Measurements from ENCODE around the gene PSMD14.

PSMD14 gene

DNA sequence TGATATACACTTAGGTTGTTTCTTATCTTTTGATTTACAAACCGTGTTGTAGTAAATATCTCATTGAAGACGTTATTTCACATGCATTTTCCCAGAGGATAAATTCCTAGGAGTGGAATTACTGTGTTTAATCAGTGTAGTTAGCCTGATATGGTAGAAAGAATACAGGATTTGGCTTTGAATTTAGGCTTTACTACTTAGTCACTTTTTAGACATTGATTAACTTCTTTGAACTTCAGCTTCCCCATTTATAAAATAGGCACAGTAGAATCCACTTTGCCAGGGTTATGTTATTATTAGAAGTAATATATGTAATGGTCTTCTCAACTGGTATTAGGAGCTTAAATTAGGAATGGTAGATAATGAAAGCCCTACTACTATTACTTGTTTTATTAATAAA lies 27.4 kb downstream of the PSMD14 start:
- no peak for TF ChIP-seq ZNF48 (tag by site-specific recombination; IDR thresholded peaks at IDR 0.05)
- TF ChIP-seq KLF8 (tag by site-specific recombination; IDR thresholded peaks at IDR 0.05): no peak
- TF ChIP-seq, protein P1, sequence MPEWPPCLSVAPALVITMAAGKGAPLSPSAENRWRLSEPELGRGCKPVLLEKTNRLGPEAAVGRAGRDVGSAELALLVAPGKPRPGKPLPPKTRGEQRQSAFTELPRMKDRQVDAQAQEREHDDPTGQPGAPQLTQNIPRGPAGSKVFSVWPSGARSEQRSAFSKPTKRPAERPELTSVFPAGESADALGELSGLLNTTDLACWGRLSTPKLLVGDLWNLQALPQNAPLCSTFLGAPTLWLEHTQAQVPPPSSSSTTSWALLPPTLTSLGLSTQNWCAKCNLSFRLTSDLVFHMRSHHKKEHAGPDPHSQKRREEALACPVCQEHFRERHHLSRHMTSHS (tag by site-specific recombination; IDR thresholded peaks at IDR 0.05): no peak
- no peak for TF ChIP-seq ZNF514 (tag by site-specific recombination; IDR thresholded peaks at IDR 0.05)
- TF ChIP-seq FEZF1 (tag by site-specific recombination; IDR thresholded peaks at IDR 0.05): no peak
- no peak for TF ChIP-seq ZSCAN23 (tag by site-specific recombination; IDR thresholded peaks at IDR 0.05)
- TF ChIP-seq ZBTB8A (tag by site-specific recombination; IDR thresholded peaks at IDR 0.05): no peak
- no peak for TF ChIP-seq ZFP69B (tag by site-specific recombination; IDR thresholded peaks at IDR 0.05)
- no peak for TF ChIP-seq ZNF585B (tag by site-specific recombination; IDR thresholded peaks at IDR 0.05)
- TF ChIP-seq ZNF239 (tag by site-specific recombination; IDR thresholded peaks at IDR 0.05): no peak
- no peak for TF ChIP-seq PRDM1 (tag by site-specific recombination; IDR thresholded peaks at IDR 0.05)
- TF ChIP-seq, protein P2, sequence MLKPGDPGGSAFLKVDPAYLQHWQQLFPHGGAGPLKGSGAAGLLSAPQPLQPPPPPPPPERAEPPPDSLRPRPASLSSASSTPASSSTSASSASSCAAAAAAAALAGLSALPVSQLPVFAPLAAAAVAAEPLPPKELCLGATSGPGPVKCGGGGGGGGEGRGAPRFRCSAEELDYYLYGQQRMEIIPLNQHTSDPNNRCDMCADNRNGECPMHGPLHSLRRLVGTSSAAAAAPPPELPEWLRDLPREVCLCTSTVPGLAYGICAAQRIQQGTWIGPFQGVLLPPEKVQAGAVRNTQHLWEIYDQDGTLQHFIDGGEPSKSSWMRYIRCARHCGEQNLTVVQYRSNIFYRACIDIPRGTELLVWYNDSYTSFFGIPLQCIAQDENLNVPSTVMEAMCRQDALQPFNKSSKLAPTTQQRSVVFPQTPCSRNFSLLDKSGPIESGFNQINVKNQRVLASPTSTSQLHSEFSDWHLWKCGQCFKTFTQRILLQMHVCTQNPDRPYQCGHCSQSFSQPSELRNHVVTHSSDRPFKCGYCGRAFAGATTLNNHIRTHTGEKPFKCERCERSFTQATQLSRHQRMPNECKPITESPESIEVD (tag by site-specific recombination; IDR thresholded peaks at IDR 0.05): no peak
- TF ChIP-seq, protein P3, sequence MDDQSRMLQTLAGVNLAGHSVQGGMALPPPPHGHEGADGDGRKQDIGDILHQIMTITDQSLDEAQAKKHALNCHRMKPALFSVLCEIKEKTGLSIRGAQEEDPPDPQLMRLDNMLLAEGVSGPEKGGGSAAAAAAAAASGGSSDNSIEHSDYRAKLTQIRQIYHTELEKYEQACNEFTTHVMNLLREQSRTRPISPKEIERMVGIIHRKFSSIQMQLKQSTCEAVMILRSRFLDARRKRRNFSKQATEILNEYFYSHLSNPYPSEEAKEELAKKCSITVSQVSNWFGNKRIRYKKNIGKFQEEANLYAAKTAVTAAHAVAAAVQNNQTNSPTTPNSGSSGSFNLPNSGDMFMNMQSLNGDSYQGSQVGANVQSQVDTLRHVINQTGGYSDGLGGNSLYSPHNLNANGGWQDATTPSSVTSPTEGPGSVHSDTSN (CRISPR knock-in tag; IDR thresholded peaks at IDR 0.05): no peak
- TF ChIP-seq, protein P4, sequence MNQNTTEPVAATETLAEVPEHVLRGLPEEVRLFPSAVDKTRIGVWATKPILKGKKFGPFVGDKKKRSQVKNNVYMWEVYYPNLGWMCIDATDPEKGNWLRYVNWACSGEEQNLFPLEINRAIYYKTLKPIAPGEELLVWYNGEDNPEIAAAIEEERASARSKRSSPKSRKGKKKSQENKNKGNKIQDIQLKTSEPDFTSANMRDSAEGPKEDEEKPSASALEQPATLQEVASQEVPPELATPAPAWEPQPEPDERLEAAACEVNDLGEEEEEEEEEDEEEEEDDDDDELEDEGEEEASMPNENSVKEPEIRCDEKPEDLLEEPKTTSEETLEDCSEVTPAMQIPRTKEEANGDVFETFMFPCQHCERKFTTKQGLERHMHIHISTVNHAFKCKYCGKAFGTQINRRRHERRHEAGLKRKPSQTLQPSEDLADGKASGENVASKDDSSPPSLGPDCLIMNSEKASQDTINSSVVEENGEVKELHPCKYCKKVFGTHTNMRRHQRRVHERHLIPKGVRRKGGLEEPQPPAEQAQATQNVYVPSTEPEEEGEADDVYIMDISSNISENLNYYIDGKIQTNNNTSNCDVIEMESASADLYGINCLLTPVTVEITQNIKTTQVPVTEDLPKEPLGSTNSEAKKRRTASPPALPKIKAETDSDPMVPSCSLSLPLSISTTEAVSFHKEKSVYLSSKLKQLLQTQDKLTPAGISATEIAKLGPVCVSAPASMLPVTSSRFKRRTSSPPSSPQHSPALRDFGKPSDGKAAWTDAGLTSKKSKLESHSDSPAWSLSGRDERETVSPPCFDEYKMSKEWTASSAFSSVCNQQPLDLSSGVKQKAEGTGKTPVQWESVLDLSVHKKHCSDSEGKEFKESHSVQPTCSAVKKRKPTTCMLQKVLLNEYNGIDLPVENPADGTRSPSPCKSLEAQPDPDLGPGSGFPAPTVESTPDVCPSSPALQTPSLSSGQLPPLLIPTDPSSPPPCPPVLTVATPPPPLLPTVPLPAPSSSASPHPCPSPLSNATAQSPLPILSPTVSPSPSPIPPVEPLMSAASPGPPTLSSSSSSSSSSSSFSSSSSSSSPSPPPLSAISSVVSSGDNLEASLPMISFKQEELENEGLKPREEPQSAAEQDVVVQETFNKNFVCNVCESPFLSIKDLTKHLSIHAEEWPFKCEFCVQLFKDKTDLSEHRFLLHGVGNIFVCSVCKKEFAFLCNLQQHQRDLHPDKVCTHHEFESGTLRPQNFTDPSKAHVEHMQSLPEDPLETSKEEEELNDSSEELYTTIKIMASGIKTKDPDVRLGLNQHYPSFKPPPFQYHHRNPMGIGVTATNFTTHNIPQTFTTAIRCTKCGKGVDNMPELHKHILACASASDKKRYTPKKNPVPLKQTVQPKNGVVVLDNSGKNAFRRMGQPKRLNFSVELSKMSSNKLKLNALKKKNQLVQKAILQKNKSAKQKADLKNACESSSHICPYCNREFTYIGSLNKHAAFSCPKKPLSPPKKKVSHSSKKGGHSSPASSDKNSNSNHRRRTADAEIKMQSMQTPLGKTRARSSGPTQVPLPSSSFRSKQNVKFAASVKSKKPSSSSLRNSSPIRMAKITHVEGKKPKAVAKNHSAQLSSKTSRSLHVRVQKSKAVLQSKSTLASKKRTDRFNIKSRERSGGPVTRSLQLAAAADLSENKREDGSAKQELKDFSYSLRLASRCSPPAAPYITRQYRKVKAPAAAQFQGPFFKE (tag by site-specific recombination; IDR thresholded peaks at IDR 0.05; ENCODE audit: borderline replicate concordance): no peak
- no peak for TF ChIP-seq REPIN1 (tag by site-specific recombination; IDR thresholded peaks at IDR 0.05; ENCODE audit: low read depth)
- TF ChIP-seq, protein P5, sequence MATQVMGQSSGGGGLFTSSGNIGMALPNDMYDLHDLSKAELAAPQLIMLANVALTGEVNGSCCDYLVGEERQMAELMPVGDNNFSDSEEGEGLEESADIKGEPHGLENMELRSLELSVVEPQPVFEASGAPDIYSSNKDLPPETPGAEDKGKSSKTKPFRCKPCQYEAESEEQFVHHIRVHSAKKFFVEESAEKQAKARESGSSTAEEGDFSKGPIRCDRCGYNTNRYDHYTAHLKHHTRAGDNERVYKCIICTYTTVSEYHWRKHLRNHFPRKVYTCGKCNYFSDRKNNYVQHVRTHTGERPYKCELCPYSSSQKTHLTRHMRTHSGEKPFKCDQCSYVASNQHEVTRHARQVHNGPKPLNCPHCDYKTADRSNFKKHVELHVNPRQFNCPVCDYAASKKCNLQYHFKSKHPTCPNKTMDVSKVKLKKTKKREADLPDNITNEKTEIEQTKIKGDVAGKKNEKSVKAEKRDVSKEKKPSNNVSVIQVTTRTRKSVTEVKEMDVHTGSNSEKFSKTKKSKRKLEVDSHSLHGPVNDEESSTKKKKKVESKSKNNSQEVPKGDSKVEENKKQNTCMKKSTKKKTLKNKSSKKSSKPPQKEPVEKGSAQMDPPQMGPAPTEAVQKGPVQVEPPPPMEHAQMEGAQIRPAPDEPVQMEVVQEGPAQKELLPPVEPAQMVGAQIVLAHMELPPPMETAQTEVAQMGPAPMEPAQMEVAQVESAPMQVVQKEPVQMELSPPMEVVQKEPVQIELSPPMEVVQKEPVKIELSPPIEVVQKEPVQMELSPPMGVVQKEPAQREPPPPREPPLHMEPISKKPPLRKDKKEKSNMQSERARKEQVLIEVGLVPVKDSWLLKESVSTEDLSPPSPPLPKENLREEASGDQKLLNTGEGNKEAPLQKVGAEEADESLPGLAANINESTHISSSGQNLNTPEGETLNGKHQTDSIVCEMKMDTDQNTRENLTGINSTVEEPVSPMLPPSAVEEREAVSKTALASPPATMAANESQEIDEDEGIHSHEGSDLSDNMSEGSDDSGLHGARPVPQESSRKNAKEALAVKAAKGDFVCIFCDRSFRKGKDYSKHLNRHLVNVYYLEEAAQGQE (tag by site-specific recombination; IDR thresholded peaks at IDR 0.05): no peak
- TF ChIP-seq, protein P6, sequence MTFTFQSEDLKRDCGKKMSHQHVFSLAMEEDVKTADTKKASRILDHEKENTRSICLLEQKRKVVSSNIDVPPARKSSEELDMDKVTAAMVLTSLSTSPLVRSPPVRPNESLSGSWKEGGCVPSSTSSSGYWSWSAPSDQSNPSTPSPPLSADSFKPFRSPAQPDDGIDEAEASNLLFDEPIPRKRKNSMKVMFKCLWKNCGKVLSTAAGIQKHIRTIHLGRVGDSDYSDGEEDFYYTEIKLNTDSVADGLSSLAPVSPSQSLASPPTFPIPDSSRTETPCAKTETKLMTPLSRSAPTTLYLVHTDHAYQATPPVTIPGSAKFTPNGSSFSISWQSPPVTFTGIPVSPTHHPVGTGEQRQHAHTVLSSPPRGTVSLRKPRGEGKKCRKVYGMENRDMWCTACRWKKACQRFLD (tag by site-specific recombination; IDR thresholded peaks at IDR 0.05): no peak
- no peak for TF ChIP-seq ZNF16 (tag by site-specific recombination; IDR thresholded peaks at IDR 0.05; ENCODE audit: low read depth)
- no peak for TF ChIP-seq MEIS1 (CRISPR knock-in tag; IDR thresholded peaks at IDR 0.05; ENCODE audit: borderline replicate concordance)
- TF ChIP-seq ZNF138 (tag by site-specific recombination; IDR thresholded peaks at IDR 0.05; ENCODE audit: borderline replicate concordance): no peak
- peaks cover 0 to 16% of the 10 kb centered on the region in 2 experiments; a peak in 2 of 3 replicates for H3K36me3 ChIP-seq (ENCODE audit: control insufficient read depth in 2 of 2, insufficient read depth in 1 of 2, low read length in 2 of 2)
- H3K4me1 ChIP-seq (ENCODE audit: control insufficient read depth, insufficient read depth, low read length): no peaks in the 10 kb centered on the region
- H3K4me3 ChIP-seq (ENCODE audit: low read depth, low read length): no peak overlapping the region
- ChIA-PET CTCF (no interaction called here), POLR2A (no interaction called here)
- H3K9me3 ChIP-seq (ENCODE audit: control insufficient read depth, insufficient read depth, low read depth, low read length): no peaks in the 10 kb centered on the region
- no peak overlapping the region for H3K27ac ChIP-seq (ENCODE audit: extremely low read depth, low read depth, low read length)

All from HEK293 (cell line).